Measurements from ENCODE around the gene TCFL5. TPM values are rescaled to one million over a fixed set of nuclear protein-coding genes. Genes with fewer than 3 reads are reported as not detected.

Gene TCFL5
- total RNA-seq, 4 donors from 2014 or later = 15.3 to 26.6 (median 20.6) TPM

GRCh38 chr20:62891111-62891510, 29.5 kb upstream of the TCFL5 start:
- peaks cover 0 to 3% of the 10 kb centered on the region in 2 donors for H3K4me1 ChIP-seq
- H3K27me3 ChIP-seq = no peaks in the 10 kb centered on the region
- no peak for DNase-seq
- H3K9me3 ChIP-seq = no peaks in the 10 kb centered on the region
- WGBS, 2 donors = 86 to 92% methylated on average over 15 of the region's 15 CpGs
- peaks cover 71 to 85% of the 10 kb centered on the region in 2 donors for H3K36me3 ChIP-seq
- H3K27ac ChIP-seq = no peak overlapping the region
- intact Hi-C loops (cut with DNase I) = no loop called here
- H3K4me3 ChIP-seq (replicated peaks in 1 of 3) = no peak overlapping the region
- no peak for TF ChIP-seq CTCF (IDR thresholded peaks at IDR 0.05)
- TF ChIP-seq POLR2A (IDR thresholded peaks at IDR 0.05) = no peak

- TF ChIP-seq POLR2A (IDR thresholded peaks at IDR 0.05) = no peak
Observed at GRCh38 chr20:62890444-62890843, 28.8 kb upstream of the TCFL5 start.

GRCh38 chr20:62889871-62890270, 28.2 kb upstream of the TCFL5 start:
- H3K27ac ChIP-seq = no peak overlapping the region
- 93 to 96% methylated on average over 7 to 9 of the region's 9 CpGs for WGBS, 2 donors
- no peak for TF ChIP-seq CTCF (IDR thresholded peaks at IDR 0.05)
- TF ChIP-seq POLR2A (IDR thresholded peaks at IDR 0.05) = no peak
- peaks cover 0 to 3% of the 10 kb centered on the region in 2 donors for H3K4me1 ChIP-seq
- peaks cover 71 to 78% of the 10 kb centered on the region in 2 donors for H3K36me3 ChIP-seq
- no peak overlapping the region for H3K4me3 ChIP-seq (replicated peaks in 1 of 3)
- DNase-seq = no peak
- intact Hi-C loops (cut with DNase I) = no loop called here
- no peaks in the 10 kb centered on the region for H3K9me3 ChIP-seq
- H3K27me3 ChIP-seq = no peaks in the 10 kb centered on the region

More at GRCh38 chr20:62890444-62890843, 28.8 kb upstream of the TCFL5 start:
- no peak for DNase-seq
- intact Hi-C loops (cut with DNase I) = no loop called here
- H3K27ac ChIP-seq = no peak overlapping the region
- no peak overlapping the region for H3K4me3 ChIP-seq (replicated peaks in 1 of 3)
- H3K9me3 ChIP-seq = no peaks in the 10 kb centered on the region
- peaks cover 71 to 79% of the 10 kb centered on the region in 2 donors for H3K36me3 ChIP-seq
- peaks cover 0 to 3% of the 10 kb centered on the region in 2 donors for H3K4me1 ChIP-seq
- H3K27me3 ChIP-seq = no peaks in the 10 kb centered on the region
- WGBS, 2 donors = 81 to 87% methylated on average over 5 to 7 of the region's 7 CpGs

GRCh38 chr20:62889411-62889810, 27.8 kb upstream of the TCFL5 start:
- Histone ChIP-seq H3K27me3 (no peaks in the 10 kb centered on the region), H3K4me3 (replicated peaks in 1 of 3) (no peak overlapping the region), H3K4me1 (peaks cover 0 to 3% of the 10 kb centered on the region in 2 donors), H3K36me3 (peaks cover 67 to 73% of the 10 kb centered on the region in 2 donors), H3K27ac (no peak overlapping the region), H3K9me3 (no peaks in the 10 kb centered on the region)
- intact Hi-C loops (cut with DNase I) = no loop called here
- no peak for DNase-seq
- WGBS, 2 donors = 96 to 98% methylated on average over 8 of the region's 8 CpGs
- no peak for TF ChIP-seq POLR2A (IDR thresholded peaks at IDR 0.05)

- no peak for DNase-seq
- TF ChIP-seq CTCF (IDR thresholded peaks at IDR 0.05) (no peak), POLR2A (IDR thresholded peaks at IDR 0.05) (no peak)
- no peak overlapping the region for H3K27ac ChIP-seq
- no peaks in the 10 kb centered on the region for H3K9me3 ChIP-seq
- H3K27me3 ChIP-seq = no peaks in the 10 kb centered on the region
- peaks cover 62 to 68% of the 10 kb centered on the region in 2 donors for H3K36me3 ChIP-seq
- H3K4me3 ChIP-seq (replicated peaks in 1 of 3) = no peak overlapping the region
- intact Hi-C loops (cut with DNase I) = no loop called here
- 93 to 95% methylated on average over 15 of the region's 17 CpGs for WGBS, 2 donors
- peaks cover 0 to 3% of the 10 kb centered on the region in 2 donors for H3K4me1 ChIP-seq
Observed at GRCh38 chr20:62888910-62889309, 27.3 kb upstream of the TCFL5 start.

- H3K36me3 ChIP-seq = peaks cover 57 to 63% of the 10 kb centered on the region in 2 donors
- peaks cover 0 to 3% of the 10 kb centered on the region in 2 donors for H3K4me1 ChIP-seq
- no peak overlapping the region for H3K27ac ChIP-seq
- no peaks in the 10 kb centered on the region for H3K27me3 ChIP-seq
- WGBS, 2 donors = 95 to 96% methylated on average over 13 to 16 of the region's 16 CpGs
- H3K4me3 ChIP-seq (replicated peaks in 1 of 3) = no peak overlapping the region
- DNase-seq = no peak
- no peaks in the 10 kb centered on the region for H3K9me3 ChIP-seq
- intact Hi-C loops (cut with DNase I) = no loop called here
- no peak for TF ChIP-seq POLR2A (IDR thresholded peaks at IDR 0.05)
- no peak for TF ChIP-seq CTCF (IDR thresholded peaks at IDR 0.05)
Observed at GRCh38 chr20:62888406-62888805, 26.8 kb upstream of the TCFL5 start.
